NOMO-1 (cell line): ENCODE data around the gene ARHGEF1.
A peak's percentile ranks its signal among the peaks of the same experiment; 100 is the strongest.

ENCODE experiments used
- DNase-seq, 2 experiments: peaks; one replicate each; lab custom pipeline; 2025; ENCODE audit not compliant: unreplicated experiment in 2 of 2; lab: John Stamatoyannopoulos, UW

Gene ARHGEF1

DNA sequence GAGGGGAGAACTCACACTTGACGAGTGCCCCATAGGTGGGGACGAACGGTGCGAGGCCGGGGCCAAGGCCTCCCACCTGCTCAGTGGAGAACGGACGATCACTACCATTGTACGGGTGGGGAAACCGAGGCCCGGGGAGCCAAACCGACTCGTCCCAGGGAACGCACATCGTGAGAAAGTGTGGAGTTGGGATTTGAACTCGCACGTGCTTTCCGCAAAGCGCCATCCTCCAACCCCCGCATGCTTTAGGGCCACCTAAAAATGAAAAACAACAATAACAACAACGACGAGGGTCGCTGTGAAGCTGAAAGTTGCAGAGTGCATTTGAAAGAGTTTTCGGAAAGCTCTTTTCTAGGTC, 458 bp downstream of the ARHGEF1 start:
- DNase-seq = no peak

DNA sequence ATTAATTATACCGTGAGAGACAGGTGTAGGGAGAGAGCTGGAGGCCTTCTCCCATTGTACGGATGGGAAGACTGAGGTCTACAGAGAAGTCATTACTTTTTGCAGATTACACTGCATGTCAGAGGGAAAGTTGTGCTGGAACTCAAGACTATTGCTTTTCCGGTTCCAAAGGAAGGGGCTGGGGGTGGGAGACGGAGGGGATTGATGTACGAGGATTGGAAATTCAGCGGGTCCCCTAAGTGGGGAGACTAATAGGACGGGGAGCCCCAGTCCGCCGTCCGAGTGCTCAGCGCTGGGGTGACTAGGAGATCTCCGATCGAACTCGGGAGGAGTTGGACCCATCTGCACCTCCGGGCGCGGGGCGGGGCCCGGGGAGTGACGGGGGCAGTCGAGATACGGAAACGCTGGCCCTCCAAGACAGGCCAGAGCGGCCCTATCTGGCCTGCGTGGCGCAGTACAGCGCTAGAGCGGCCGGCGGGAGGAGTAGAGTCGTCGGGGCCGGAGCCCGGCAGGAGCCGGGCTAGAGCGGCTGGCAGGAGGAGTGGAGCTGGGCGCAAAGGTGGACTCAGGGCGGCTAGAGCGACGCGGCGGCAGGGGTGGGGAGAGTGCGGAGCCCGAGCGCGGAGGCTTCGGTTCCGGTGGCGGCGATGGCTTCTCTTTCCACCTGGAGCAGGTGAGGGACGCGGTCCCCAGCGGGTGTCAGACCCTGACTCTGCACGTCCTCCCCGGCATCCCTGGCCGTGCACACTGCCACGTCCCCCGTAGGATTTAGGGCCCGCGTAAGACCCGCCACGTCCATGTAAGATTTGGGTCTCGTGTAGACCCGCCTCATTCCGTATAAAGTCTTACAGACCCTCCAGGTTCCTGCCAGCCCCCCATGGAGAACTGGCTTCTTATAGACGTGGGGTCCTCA, 1.1 kb downstream of the ARHGEF1 start:
- DNase-seq = peak; percentile 96 to 98

DNA sequence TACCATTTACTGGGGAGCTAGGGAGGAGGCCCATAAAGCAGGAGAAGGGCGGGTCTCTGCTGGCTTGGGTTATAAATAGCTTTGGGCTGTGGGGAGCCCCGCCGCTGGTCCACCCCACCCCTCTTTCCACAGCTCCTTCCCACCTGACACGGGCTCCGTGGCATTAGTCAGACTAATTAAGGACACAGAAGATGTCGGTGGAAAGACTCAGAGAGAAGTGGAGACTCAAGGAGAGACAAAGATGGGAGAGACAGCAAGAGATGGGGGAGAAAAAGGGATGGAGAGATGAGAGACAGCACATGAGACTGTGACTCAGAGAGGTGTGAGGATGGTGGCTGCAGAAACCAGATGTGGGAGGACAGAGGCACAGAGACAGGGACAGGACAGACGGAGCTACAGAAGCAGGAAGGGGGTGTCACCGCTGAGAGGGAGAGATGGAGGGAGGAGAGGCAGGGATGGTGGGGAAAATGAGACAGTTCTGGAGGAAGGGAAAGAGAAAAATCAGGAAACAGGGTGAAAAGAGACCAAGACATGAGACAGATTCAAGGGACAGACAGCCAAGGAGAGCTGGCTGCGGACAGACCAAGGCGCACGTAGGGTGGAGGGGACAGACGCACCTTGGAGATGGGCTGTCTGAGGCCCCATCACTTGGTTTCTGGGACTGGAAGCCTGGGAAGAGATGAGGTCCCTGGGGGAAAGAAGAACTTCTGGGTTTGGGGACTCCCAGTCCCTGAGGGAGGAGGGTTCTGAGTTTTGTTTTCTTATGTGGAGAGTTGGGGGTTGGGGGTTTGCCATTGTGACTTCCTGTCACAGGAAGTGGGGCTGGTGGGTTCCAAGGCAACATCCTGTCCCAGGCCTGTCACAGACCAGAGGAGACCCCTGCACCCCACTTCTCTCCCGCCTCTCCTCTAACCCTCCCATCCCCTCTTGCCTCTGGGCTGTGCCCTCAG, 4.1 kb downstream of the ARHGEF1 start:
- DNase-seq = no peak

DNA sequence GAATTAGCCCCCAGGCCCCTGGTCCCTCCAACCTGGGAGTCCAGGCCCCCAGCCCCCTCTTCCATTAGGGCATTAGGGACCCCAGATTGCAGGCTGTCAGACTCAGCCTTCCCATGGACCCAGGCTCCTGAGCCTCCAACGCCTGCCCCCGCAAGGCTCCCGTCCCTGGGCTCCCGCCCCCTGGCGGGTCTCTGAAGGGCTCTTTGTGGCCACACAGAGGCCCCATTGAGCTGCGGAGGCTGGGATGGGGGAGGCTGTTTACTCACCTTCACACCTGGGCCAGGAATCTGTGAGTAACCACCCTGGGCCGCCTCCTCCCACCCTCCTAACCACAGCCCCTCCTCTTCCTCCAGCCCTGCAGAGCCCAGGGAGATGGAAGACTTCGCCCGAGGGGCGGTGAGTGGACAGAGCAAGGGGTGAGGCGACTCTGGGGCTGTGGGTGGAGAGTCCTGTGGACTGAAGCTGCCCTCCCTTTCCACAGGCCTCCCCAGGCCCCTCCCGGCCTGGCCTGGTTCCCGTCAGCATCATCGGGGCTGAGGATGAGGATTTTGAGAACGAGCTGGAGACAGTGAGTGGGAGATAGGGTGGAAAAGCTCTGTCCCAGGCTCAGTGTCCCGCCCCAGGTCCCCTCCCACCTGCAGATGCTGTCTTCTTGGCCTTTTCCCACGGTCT, 4.9 kb downstream of the ARHGEF1 start:
- no peak for DNase-seq

DNA sequence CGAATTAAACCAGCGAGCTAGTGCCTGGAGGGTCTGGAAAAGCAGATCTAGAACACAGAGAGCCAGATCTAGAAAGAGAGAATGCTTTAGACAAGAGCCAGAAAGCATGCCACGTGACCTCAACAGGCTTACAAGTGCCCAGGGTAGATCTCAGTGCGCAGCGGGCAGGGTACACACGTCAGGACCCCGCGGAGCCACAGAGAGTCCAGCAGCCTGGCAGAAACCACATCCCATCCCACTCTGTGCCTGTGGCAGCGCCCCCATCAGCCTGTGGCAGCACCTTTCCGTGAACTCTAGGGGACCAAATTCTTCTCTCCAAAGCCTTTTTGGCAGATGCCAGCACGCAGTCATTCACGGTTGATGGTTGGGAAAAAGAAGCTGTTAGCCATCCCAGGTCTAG, 5.9 kb downstream of the ARHGEF1 start:
- DNase-seq = no peak

DNA sequence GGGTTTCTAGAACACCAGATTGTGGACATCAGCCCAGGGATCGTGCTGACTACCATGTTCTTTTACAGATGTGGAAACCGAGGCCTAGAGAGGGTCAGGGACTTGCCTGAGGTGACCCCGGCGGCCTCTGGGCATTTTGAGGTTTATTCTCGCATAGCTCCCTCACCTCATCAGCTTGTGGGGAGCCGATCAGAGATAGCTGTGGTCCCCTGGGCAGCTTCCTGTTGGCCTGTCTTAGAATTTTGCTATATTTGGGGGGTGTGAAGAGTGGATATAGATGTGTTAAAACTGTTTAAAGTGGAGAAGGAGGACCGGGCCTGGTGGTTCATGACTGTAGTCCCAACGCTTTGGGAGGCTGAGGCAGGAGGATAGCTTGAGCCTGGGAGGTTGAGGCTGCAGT, 6.9 kb downstream of the ARHGEF1 start:
- no peak for DNase-seq

DNA sequence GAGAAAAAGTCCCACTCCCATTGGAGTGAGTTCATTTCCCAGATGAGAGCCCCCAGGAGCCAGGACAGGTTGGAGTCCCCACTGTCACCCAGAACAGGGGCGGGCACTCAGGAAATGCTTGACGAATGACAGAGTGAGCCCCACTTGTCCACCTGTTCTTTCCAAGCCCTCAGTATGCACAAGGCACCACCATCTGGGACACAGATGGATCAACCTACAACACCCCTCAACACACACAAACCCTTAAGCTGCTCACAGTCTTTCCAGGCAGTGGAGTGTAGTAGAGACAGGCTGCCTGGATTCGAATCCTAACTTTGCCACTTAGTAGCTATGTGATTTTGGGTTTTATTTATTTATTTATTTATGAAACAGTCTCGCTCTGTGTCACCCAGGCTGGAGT, 8.0 kb downstream of the ARHGEF1 start:
- no peak for DNase-seq

DNA sequence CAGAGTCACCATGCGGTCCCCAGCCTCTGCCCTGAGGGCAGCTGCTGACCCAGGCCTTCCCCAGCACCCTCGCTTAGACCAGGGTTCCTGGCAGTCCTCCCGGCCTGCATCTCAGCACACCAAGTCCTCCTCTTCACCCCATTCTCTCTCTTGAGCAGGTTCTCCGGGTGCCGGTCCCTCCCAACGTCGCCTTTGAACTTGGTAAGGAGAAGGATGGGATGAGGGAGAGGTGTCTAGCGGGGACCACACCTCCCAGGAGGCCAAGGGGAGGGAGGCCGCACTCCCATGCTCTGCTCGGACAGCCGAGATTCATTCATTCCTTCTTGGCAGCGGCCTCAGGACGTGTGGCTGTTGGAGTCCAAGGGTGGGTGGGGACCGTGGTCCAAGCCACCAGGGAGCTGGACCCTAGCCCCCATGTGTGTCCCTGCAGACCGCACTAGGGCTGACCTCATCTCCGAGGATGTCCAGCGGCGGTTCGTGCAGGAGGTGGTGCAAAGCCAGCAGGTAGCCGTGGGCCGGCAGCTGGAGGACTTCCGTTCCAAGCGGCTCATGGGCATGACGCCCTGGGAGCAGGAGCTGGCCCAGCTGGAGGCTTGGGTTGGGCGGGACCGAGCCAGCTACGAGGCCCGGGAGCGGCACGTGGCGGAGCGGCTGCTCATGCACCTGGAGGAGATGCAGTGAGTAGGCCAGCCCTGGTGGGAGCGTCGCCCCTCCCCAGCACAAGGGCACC, 9.4 kb downstream of the ARHGEF1 start:
- DNase-seq = no peak

DNA sequence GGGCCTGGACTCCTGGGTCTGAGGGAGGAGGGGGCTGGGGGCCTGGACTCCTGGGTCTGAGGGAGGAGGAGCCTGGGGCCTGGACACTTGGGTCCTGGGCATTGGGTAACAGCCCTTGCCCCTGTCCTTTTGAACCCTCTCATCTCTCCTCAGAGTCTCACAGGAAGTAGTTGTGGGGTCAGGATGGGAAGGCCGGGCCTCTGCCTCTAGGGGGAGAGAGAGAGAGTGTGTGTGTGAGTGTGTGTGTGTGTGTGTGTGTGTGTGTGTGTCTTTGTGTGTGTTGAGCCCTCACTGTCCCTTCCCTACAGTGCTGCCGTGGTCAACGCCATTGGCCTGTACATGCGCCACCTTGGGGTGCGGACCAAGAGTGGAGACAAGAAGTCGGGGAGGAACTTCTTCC, 10.9 kb downstream of the ARHGEF1 start:
- no peak for DNase-seq

DNA sequence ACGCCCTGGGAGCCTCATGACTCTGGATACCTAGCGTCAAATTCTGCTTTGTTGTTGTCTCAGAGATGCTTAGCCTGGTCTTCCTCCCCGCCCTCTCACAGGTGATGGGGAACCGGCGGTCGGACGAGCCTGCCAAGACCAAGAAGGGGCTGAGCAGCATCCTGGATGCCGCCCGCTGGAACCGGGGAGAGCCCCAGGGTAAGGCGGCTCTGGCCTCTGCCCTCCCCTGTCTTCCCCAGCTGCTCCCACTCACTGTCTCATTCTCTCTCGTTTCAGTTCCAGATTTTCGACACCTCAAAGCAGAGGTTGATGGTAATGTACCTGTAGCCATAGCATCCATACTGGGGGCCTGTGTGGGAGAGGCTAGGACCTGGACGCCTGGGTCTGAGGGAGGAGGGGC, 11.4 kb downstream of the ARHGEF1 start:
- DNase-seq = no peak

DNA sequence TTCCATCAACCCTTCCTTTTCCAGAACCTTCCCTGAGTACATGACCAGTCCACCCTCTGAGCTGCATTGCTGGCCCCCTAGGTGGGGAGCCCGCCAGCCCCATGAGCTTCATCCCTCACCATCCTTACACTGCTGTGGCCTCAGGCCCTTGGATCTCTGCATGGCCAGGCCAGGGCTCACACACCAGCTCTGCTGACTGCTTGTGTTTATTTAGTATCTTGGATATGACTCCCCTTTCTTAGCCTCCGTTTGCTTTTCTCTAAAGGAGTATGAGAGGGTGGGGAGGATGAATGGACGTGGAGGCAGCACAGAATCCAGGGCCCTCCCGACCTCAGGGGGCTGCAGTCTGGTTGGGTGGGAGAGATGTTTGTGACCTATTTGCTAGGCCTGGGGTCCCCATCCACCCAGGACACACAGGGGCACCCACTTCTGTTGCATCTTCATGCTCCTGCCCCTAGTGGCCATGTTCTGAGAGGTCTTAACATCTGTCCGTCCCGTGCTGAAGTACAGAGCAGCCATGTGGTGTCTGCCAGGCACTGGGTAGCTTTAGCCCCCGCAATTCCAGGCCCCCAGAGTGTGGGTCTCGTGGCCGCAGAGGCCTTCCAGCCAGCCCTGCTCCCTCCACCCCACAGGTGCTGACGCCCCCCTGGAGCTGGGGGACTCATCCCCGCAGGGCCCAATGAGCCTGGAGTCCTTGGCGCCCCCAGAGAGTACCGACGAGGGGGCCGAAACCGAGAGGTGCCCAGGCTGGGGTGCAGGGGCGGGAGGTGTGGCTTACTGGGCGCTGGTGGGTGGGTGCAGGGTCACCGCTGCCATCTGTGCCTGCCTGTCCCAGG, 13.0 kb downstream of the ARHGEF1 start:
- no peak for DNase-seq

DNA sequence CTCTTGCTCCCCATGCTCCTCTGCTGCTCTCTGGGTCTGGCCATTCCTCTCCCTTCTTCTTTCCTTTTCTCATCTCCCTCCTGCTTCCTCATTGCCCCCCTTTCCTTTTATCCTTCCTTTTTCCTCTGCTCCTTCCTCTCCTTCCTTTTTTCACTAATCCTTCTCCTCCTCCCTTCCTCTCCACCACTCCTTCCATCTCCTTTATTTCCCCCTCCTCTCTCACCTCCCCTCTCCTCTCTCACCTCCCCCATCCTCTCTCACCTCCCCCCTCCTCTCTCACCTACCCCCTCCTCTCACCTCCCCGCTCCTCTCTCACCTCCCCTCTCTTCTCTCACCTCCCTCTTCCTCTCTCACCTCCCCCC, 13.6 kb downstream of the ARHGEF1 start:
- no peak for DNase-seq

DNA sequence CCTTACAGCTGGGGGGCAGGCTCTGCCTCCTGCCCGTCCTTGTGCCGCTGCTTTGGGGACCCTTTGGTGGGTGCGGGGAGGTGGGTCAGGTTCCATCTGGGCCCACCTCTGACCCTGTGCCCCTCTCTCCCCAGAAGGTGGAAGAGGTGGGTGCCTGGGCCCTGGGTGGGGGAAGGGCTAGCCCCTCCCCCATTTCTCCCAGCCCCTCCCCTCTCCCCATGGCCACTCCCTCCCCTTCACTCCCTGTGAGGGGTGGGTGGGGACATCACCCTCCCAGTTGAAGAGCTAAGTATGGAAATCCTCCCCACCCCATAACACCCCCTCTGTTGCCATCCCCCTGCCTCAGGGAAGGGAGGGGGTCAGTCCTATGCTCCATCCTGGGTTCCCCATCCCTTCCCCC, 14.2 kb downstream of the ARHGEF1 start:
- DNase-seq = no peak

DNA sequence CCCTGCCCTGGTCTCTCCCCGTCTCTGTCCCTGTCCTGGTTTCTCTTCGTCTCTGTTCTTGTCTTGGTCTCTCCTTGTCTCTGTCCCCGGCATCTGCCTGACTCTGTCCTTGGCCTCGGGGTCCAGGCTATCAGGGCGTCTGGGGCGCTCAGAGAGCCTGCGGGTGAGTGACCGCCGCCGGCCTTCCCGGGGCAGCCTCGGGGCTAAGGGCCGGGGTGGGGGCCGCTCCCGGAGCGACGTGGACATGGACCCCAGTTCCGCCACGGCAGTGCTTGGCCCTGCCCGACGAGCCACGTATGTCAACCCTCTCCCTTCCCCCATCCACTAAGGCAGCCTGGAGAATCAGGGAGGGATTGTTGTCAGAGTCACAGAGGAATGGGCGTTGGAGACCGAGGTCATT, 14.8 kb downstream of the ARHGEF1 start:
- DNase-seq = no peak

DNA sequence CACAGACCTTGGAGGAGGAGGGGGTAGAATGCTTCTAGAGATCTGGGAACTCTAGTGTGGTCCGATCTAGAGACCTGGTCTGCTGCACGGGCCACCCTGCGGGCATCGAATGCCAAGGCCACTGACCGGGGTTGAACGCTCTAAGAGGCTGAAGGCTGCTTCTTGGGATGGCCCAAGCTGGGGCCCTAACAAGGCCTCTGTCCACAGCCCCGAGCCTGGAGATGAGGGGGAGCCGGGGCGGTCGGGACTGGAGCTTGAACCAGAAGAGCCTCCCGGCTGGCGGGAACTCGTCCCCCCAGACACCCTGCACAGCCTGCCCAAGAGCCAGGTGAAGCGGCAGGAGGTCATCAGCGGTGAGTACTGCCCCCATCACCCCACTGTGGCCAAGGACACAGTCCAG, 15.3 kb downstream of the ARHGEF1 start:
- no peak for DNase-seq

DNA sequence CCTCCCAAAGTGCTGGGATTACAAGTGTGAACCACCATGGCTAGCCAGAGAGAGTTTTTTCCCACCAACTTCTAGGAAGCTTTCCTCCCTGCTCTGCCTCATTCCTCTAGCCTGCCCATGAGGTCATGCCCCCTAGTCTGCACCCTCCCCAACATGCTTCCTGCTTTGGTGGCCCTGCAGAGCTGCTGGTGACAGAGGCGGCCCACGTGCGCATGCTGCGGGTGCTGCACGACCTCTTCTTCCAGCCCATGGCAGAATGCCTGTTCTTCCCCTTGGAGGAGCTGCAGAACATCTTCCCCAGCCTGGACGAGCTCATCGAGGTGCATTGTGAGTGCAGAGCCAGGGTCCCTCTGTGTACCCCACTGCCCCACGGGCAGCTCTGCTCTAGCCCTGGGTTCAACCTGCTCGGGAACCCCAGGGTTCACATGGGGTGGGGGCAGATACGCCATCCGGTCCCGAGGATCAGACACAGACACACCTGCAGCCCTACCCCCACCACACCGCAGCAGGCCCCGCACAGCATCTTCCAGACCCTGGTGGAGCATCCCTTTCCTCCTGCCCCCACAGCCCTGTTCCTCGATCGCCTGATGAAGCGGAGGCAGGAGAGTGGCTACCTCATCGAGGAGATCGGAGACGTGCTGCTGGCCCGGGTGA, 18.9 kb downstream of the ARHGEF1 start:
- DNase-seq = no peak

DNA sequence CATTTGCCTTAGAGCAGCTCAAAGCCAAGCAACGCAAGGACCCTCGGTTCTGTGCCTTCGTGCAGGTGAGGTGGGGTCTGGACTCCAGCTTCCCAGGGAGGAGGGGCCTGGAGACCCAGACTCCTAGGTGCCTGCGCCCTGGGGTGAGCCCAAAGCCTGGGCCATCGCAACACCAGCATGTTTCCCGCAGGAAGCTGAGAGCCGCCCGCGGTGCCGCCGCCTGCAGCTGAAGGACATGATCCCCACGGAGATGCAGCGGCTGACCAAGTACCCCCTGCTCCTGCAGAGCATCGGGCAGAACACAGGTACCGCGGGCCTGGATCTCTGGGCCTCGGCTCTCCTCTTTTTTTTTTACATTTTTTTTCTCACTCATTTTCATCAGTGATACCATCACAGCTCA, 19.6 kb downstream of the ARHGEF1 start:
- no peak for DNase-seq

DNA sequence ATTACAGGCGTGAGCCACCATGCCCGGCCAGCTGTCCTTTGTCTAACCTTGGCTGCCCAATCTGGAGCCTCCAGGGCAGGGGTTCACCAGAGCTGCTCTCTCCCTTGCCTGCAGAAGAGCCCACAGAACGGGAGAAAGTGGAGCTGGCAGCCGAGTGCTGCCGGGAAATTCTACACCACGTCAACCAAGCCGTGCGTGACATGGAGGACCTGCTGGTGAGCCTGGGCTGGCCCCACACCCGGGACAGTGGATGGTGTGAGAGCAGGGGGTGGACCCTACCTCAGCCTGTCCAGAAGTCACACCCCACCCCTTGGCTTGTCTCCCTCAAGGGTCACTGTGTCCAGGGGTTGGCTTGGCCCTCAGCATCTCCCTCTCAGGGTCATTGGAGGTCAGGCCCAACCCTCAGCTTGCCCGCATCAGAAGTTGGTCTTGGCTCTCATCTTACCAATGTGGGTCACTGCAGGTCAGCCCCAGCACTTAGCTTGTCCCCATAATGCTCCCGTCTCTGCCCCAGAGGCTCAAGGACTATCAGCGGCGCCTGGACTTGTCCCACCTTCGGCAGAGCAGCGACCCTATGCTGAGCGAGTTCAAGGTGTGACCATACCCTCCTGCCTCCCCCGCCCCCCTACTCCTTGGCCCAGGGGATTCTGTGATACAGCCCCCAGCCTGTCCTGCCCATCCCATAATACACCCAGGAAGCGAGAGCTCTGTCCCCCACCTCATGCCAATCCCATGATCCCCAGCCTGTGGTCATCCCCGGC, 20.4 kb downstream of the ARHGEF1 start:
- no peak for DNase-seq
